ENCODE measurements around the gene SATL1. TPM values are rescaled to one million over a fixed set of nuclear protein-coding genes. Genes with fewer than 3 reads are reported as not detected.

Gene SATL1
- polyA plus RNA-seq, 4 donors = 0.04 to 0.15 TPM; not detected in 2

DNA sequence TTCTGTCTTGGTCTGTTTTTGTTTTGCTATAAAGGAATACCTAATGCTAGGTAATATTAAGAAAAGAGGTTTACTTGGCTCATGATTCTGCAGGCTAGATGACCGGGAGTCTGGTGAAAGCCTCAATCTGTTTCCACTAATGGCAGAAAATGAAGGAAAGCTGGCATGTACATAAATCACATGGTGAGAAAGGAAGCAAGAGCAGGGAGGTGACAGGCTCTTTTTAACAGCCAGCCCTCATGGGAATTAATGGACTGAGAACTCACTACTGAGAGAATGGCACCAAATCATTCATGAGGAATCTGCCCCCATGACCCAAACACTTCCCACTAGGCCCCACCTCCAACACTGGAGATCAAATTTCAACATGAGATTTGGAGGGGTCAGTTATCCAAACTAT lies 27.6 kb downstream of the SATL1 start:
- DNase-seq = no peak
- 73 to 81% (median 80%) methylated on average over 1 of the region's 1 CpG for WGBS, 3 donors
- Histone ChIP-seq H3K4me1 (ENCODE audit: control insufficient read depth in 3 of 3, insufficient read depth in 2 of 3, low read depth in 1 of 3, low read length in 2 of 3) (no peaks in the 10 kb centered on the region), H3K4me3 (ENCODE audit: low read depth in 1 of 3, low read length in 3 of 3) (no peak overlapping the region), H3K27me3 (ENCODE audit: control insufficient read depth in 3 of 3, insufficient read depth in 3 of 3, low read length in 3 of 3) (no peaks in the 10 kb centered on the region), H3K27ac (ENCODE audit: low read depth in 1 of 3, low read length in 2 of 3) (no peak overlapping the region), H3K9me3 (ENCODE audit: control insufficient read depth in 2 of 2, insufficient read depth in 1 of 2, low read depth in 1 of 2, low read length in 1 of 2) (no peaks in the 10 kb centered on the region), H3K36me3 (ENCODE audit: control insufficient read depth in 3 of 3, insufficient read depth in 2 of 3, low read depth in 1 of 3, low read length in 3 of 3) (no peaks in the 10 kb centered on the region)
- no peak for FAIRE-seq

DNA sequence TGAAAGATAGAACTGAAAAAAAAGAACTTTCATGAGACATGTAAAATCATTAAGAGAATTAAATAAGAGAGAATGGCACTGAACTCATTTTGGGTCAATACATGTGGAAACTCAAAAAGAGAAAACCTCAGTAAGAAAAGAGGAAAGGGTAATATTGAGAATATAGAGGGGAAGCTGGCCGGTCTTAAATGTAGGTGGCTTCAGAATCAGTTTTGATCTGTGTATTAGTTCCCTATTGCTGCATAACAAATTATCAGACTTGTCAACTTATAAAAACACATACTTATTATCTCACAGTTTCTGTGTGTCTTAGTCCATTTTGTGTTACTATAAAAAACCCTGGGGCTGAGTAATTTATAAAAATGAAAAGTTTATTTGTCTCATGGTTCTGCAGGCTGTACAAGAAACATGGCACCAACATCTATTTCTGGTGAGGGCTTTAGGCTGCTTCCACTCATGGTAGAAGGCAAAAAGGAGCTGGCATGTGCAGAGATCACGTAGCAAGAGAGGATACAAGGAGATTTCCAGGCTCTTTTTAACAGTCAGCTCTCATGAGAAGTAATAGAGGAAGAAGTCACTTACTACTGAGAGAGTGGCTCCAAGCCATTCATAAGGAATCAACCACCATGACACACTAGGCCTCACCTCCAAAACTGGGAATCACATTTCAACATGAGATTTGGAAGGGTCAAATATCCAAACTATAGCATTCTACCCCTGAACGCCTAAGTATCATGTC lies 29.6 kb downstream of the SATL1 start:
- no peaks in the 10 kb centered on the region for H3K27me3 ChIP-seq (ENCODE audit: control insufficient read depth in 3 of 3, insufficient read depth in 3 of 3, low read length in 3 of 3)
- H3K4me1 ChIP-seq (ENCODE audit: control insufficient read depth in 3 of 3, insufficient read depth in 2 of 3, low read depth in 1 of 3, low read length in 2 of 3) = no peaks in the 10 kb centered on the region
- H3K9me3 ChIP-seq (ENCODE audit: control insufficient read depth in 2 of 2, insufficient read depth in 1 of 2, low read depth in 1 of 2, low read length in 1 of 2) = no peaks in the 10 kb centered on the region
- WGBS, 3 donors = 69 to 77% (median 77%) methylated on average over 3 of the region's 3 CpGs
- DNase-seq = no peak
- no peak overlapping the region for H3K27ac ChIP-seq (ENCODE audit: low read depth in 1 of 3, low read length in 2 of 3)
- FAIRE-seq = peak; percentile 15
- no peak overlapping the region for H3K4me3 ChIP-seq (ENCODE audit: low read depth in 1 of 3, low read length in 3 of 3)
- no peaks in the 10 kb centered on the region for H3K36me3 ChIP-seq (ENCODE audit: control insufficient read depth in 3 of 3, insufficient read depth in 2 of 3, low read depth in 1 of 3, low read length in 3 of 3)

GRCh38 chrX:85203461-85203970 lies 40.1 kb downstream of the SATL1 start:
- Histone ChIP-seq H3K36me3 (ENCODE audit: control insufficient read depth in 3 of 3, insufficient read depth in 2 of 3, low read depth in 1 of 3, low read length in 3 of 3) (no peaks in the 10 kb centered on the region), H3K4me1 (ENCODE audit: control insufficient read depth in 3 of 3, insufficient read depth in 2 of 3, low read depth in 1 of 3, low read length in 2 of 3) (no peaks in the 10 kb centered on the region), H3K9me3 (ENCODE audit: control insufficient read depth in 2 of 2, insufficient read depth in 1 of 2, low read depth in 1 of 2, low read length in 1 of 2) (no peaks in the 10 kb centered on the region), H3K27ac (ENCODE audit: low read depth in 1 of 3, low read length in 2 of 3) (no peak overlapping the region), H3K27me3 (ENCODE audit: control insufficient read depth in 3 of 3, insufficient read depth in 3 of 3, low read length in 3 of 3) (no peaks in the 10 kb centered on the region), H3K4me3 (ENCODE audit: low read depth in 1 of 3, low read length in 3 of 3) (no peak overlapping the region)
- DNase-seq (no peak), FAIRE-seq (no peak)
- WGBS, 3 donors = 87 to 96% (median 95%) methylated on average over 8 of the region's 8 CpGs

GRCh38 chrX:85196319-85196718 lies 47.3 kb downstream of the SATL1 start:
- 0 to 68% (median 52%) methylated on average over 1 of the region's 1 CpG for WGBS, 3 donors
- Histone ChIP-seq H3K27ac (ENCODE audit: low read depth in 1 of 3, low read length in 2 of 3) (no peak overlapping the region), H3K9me3 (ENCODE audit: control insufficient read depth in 2 of 2, insufficient read depth in 1 of 2, low read depth in 1 of 2, low read length in 1 of 2) (no peaks in the 10 kb centered on the region), H3K4me1 (ENCODE audit: control insufficient read depth in 3 of 3, insufficient read depth in 2 of 3, low read depth in 1 of 3, low read length in 2 of 3) (no peaks in the 10 kb centered on the region), H3K36me3 (ENCODE audit: control insufficient read depth in 3 of 3, insufficient read depth in 2 of 3, low read depth in 1 of 3, low read length in 3 of 3) (no peaks in the 10 kb centered on the region), H3K4me3 (ENCODE audit: low read depth in 1 of 3, low read length in 3 of 3) (no peak overlapping the region), H3K27me3 (ENCODE audit: control insufficient read depth in 3 of 3, insufficient read depth in 3 of 3, low read length in 3 of 3) (no peaks in the 10 kb centered on the region)
- no peak for FAIRE-seq
- no peak for DNase-seq

- no peak overlapping the region for H3K27ac ChIP-seq (ENCODE audit: low read depth in 1 of 3, low read length in 2 of 3)
- 63 to 84% (median 80%) methylated on average over 5 of the region's 5 CpGs for WGBS, 3 donors
- FAIRE-seq = no peak
Measured at GRCh38 chrX:85159644-85160043, 83.9 kb downstream of the SATL1 start.

DNA sequence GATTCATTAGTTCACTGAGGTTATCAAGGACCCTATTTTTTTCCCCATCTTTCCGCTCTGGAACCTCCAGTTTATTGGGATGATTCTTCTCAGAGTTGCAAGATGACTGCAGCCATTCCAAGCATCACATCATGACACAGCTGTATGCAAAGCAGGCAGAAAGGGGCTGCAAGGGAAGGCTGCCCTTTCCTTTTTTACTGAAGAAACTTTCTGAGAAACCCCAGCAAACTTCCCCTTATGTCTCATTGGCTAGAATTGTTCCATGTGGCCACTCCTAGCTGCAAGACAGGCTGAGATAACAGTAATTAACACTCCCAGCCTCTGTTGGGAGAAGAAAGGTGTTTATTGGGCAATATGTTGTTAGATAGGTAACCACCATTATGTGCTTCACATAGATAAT lies 102.6 kb downstream of the SATL1 start:
- H3K27me3 ChIP-seq (ENCODE audit: control insufficient read depth in 3 of 3, insufficient read depth in 3 of 3, low read length in 3 of 3) = no peaks in the 10 kb centered on the region

More at GRCh38 chrX:85159644-85160043, 83.9 kb downstream of the SATL1 start:
- H3K9me3 ChIP-seq (ENCODE audit: control insufficient read depth in 2 of 2, insufficient read depth in 1 of 2, low read depth in 1 of 2, low read length in 1 of 2) = no peaks in the 10 kb centered on the region
- no peak overlapping the region for H3K4me3 ChIP-seq (ENCODE audit: low read depth in 1 of 3, low read length in 3 of 3)
- no peaks in the 10 kb centered on the region for H3K36me3 ChIP-seq (ENCODE audit: control insufficient read depth in 3 of 3, insufficient read depth in 2 of 3, low read depth in 1 of 3, low read length in 3 of 3)
- H3K4me1 ChIP-seq (ENCODE audit: control insufficient read depth in 3 of 3, insufficient read depth in 2 of 3, low read depth in 1 of 3, low read length in 2 of 3) = no peaks in the 10 kb centered on the region
- no peak for DNase-seq
- H3K27me3 ChIP-seq (ENCODE audit: control insufficient read depth in 3 of 3, insufficient read depth in 3 of 3, low read length in 3 of 3) = no peaks in the 10 kb centered on the region

DNA sequence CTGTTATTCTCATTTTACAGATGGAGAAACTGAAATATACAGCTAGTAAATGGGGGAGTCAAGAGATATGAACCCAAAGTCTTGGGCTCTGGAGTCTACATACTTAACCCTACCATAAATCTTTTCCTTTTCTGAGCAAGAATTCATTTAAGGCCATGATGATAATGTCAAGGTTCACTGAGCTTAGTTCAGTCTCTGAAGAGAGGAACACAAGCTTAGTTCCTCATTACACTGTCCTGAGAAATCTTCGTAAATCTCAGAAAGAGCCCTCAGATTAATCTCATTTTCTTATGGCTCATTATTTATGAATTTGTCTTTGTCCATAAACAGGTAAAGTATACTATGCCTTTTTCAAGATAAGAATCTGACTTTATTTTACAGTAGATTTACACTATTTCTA lies 104.2 kb downstream of the SATL1 start:
- H3K4me1 ChIP-seq (ENCODE audit: control insufficient read depth in 3 of 3, insufficient read depth in 2 of 3, low read depth in 1 of 3, low read length in 2 of 3) = no peaks in the 10 kb centered on the region
- H3K36me3 ChIP-seq (ENCODE audit: control insufficient read depth in 3 of 3, insufficient read depth in 2 of 3, low read depth in 1 of 3, low read length in 3 of 3) = no peaks in the 10 kb centered on the region
- H3K9me3 ChIP-seq (ENCODE audit: control insufficient read depth in 2 of 2, insufficient read depth in 1 of 2, low read depth in 1 of 2, low read length in 1 of 2) = no peaks in the 10 kb centered on the region
- no peak overlapping the region for H3K4me3 ChIP-seq (ENCODE audit: low read depth in 1 of 3, low read length in 3 of 3)
- no peaks in the 10 kb centered on the region for H3K27me3 ChIP-seq (ENCODE audit: control insufficient read depth in 3 of 3, insufficient read depth in 3 of 3, low read length in 3 of 3)
- DNase-seq (no peak), FAIRE-seq (no peak)
- 63 to 83% (median 74%) methylated on average over 1 of the region's 1 CpG for WGBS, 3 donors
- no peak overlapping the region for H3K27ac ChIP-seq (ENCODE audit: low read depth in 1 of 3, low read length in 2 of 3)

More for the DNA sequence above, 102.6 kb downstream of the SATL1 start:
- Histone ChIP-seq H3K36me3 (ENCODE audit: control insufficient read depth in 3 of 3, insufficient read depth in 2 of 3, low read depth in 1 of 3, low read length in 3 of 3) (no peaks in the 10 kb centered on the region), H3K9me3 (ENCODE audit: control insufficient read depth in 2 of 2, insufficient read depth in 1 of 2, low read depth in 1 of 2, low read length in 1 of 2) (no peaks in the 10 kb centered on the region), H3K4me3 (ENCODE audit: low read depth in 1 of 3, low read length in 3 of 3) (no peak overlapping the region), H3K27ac (ENCODE audit: low read depth in 1 of 3, low read length in 2 of 3) (no peak overlapping the region), H3K4me1 (ENCODE audit: control insufficient read depth in 3 of 3, insufficient read depth in 2 of 3, low read depth in 1 of 3, low read length in 2 of 3) (no peaks in the 10 kb centered on the region)
- DNase-seq (peak in 1 of 2 donors; percentile 1), FAIRE-seq (no peak)
- 70 to 88% (median 88%) methylated on average over 1 of the region's 1 CpG for WGBS, 3 donors

GRCh38 chrX:85136409-85136808 lies 107.2 kb downstream of the SATL1 start:
- no peaks in the 10 kb centered on the region for H3K36me3 ChIP-seq (ENCODE audit: control insufficient read depth in 3 of 3, insufficient read depth in 2 of 3, low read depth in 1 of 3, low read length in 3 of 3)
- H3K4me1 ChIP-seq (ENCODE audit: control insufficient read depth in 3 of 3, insufficient read depth in 2 of 3, low read depth in 1 of 3, low read length in 2 of 3) = no peaks in the 10 kb centered on the region
- no peaks in the 10 kb centered on the region for H3K27me3 ChIP-seq (ENCODE audit: control insufficient read depth in 3 of 3, insufficient read depth in 3 of 3, low read length in 3 of 3)
- no peaks in the 10 kb centered on the region for H3K9me3 ChIP-seq (ENCODE audit: control insufficient read depth in 2 of 2, insufficient read depth in 1 of 2, low read depth in 1 of 2, low read length in 1 of 2)
- DNase-seq = no peak
- no peak overlapping the region for H3K4me3 ChIP-seq (ENCODE audit: low read depth in 1 of 3, low read length in 3 of 3)
- no peak overlapping the region for H3K27ac ChIP-seq (ENCODE audit: low read depth in 1 of 3, low read length in 2 of 3)
- FAIRE-seq = no peak

DNA sequence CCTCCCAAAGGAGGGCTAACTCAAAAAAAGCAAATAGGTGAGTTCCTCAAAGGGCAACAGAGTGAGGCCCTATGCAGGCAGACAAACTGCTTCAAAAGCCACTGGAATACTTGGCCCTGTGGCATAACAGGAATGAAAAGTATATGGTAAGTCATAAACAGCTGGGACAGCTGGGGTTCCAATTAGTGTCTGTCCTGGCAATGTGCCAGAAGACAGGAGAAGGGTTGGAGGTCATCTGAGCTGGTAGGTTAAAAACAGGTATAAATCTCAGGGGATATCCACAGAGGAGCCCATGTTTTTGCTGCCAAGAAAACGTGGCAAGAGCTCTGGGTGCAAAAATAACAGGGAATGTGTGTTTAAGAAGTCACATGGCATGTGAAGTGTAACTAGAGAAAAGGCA lies 128.3 kb downstream of the SATL1 start:
- DNase-seq (no peak), FAIRE-seq (no peak)
- H3K36me3 ChIP-seq (ENCODE audit: control insufficient read depth in 3 of 3, insufficient read depth in 2 of 3, low read depth in 1 of 3, low read length in 3 of 3) = no peaks in the 10 kb centered on the region
- H3K9me3 ChIP-seq (ENCODE audit: control insufficient read depth in 2 of 2, insufficient read depth in 1 of 2, low read depth in 1 of 2, low read length in 1 of 2) = no peaks in the 10 kb centered on the region
- no peak overlapping the region for H3K4me3 ChIP-seq (ENCODE audit: low read depth in 1 of 3, low read length in 3 of 3)
- H3K4me1 ChIP-seq (ENCODE audit: control insufficient read depth in 3 of 3, insufficient read depth in 2 of 3, low read depth in 1 of 3, low read length in 2 of 3) = no peaks in the 10 kb centered on the region
- H3K27ac ChIP-seq (ENCODE audit: low read depth in 1 of 3, low read length in 2 of 3) = no peak overlapping the region
- WGBS, 3 donors = 9 to 38% (median 37%) methylated on average over 1 of the region's 1 CpG
- no peaks in the 10 kb centered on the region for H3K27me3 ChIP-seq (ENCODE audit: control insufficient read depth in 3 of 3, insufficient read depth in 3 of 3, low read length in 3 of 3)
